ENCODE results near the gene F3.

The F3 gene

GRCh38 chr1:94514095-94514727 lies 27.3 kb downstream of the F3 start:
- H3K4me3 ChIP-seq (ENCODE audit: low read depth, low read length) = no peak overlapping the region
- peak; percentile 49; the same call in 1 of the 2 replicates for TF ChIP-seq CTCF (IDR thresholded peaks at IDR 0.05; ENCODE audit: borderline replicate concordance, insufficient read depth, low read depth, low read length)

- TF ChIP-seq CTCF (IDR thresholded peaks at IDR 0.05; ENCODE audit: borderline replicate concordance, insufficient read depth, low read depth, low read length) = no peak
These were observed 28.7 kb downstream of the F3 start for GRCh38 chr1:94512816-94513215.

GRCh38 chr1:94504601-94505000 lies 37.0 kb downstream of the F3 start:
- no peak overlapping the region for H3K4me3 ChIP-seq (ENCODE audit: low read depth, low read length)
- TF ChIP-seq CTCF (IDR thresholded peaks at IDR 0.05; ENCODE audit: borderline replicate concordance, insufficient read depth, low read depth, low read length) = no peak

More at GRCh38 chr1:94512816-94513215, 28.7 kb downstream of the F3 start:
- H3K4me3 ChIP-seq (ENCODE audit: low read depth, low read length) = no peak overlapping the region

GRCh38 chr1:94503153-94503552 lies 38.4 kb downstream of the F3 start:
- TF ChIP-seq CTCF (IDR thresholded peaks at IDR 0.05; ENCODE audit: borderline replicate concordance, insufficient read depth, low read depth, low read length) = no peak
- no peak overlapping the region for H3K4me3 ChIP-seq (ENCODE audit: low read depth, low read length)

- no peak overlapping the region for H3K4me3 ChIP-seq (ENCODE audit: low read depth, low read length)
- no peak for TF ChIP-seq CTCF (IDR thresholded peaks at IDR 0.05; ENCODE audit: borderline replicate concordance, insufficient read depth, low read depth, low read length)
These were observed 39.6 kb downstream of the F3 start for GRCh38 chr1:94501935-94502334.

GRCh38 chr1:94501426-94501825 lies 40.1 kb downstream of the F3 start:
- H3K4me3 ChIP-seq (ENCODE audit: low read depth, low read length) = no peak overlapping the region
- no peak for TF ChIP-seq CTCF (IDR thresholded peaks at IDR 0.05; ENCODE audit: borderline replicate concordance, insufficient read depth, low read depth, low read length)

GRCh38 chr1:94496076-94496755 lies 45.3 kb downstream of the F3 start:
- TF ChIP-seq CTCF (IDR thresholded peaks at IDR 0.05; ENCODE audit: borderline replicate concordance, insufficient read depth, low read depth, low read length) = no peak
- no peak overlapping the region for H3K4me3 ChIP-seq (ENCODE audit: low read depth, low read length)

Data from GM12875 (cell line).